ENCODE measurements around the gene CTTNBP2. TPM values are rescaled to one million over a fixed set of nuclear protein-coding genes. Genes with fewer than 3 reads are reported as not detected.
A peak's percentile ranks its signal among the peaks of the same experiment; 100 is the strongest.

Gene CTTNBP2
- total RNA-seq, 1 donor from 2014 or later: 36.9 TPM

- no peak for DNase-seq (ENCODE audit: extremely low spot score, unreplicated experiment)
- Mint-ChIP-seq H3K4me3 (peak overlapping the region; percentile 84), H3K36me3 (no peaks in the 10 kb centered on the region), H3K4me1 (ENCODE audit: unreplicated experiment) (peaks cover 38% of the 10 kb centered on the region), H3K9me3 (no peaks in the 10 kb centered on the region), H3K27me3 (peaks cover 10% of the 10 kb centered on the region), H3K27ac (peak overlapping the region; percentile 82)
- peak; percentile 75 for TF ChIP-seq CTCF (conservative IDR thresholded peaks at IDR 0.05)
Measured at GRCh38 chr7:117875566-117875965, 2.3 kb upstream of the CTTNBP2 start.

- no peak for DNase-seq (ENCODE audit: extremely low spot score, unreplicated experiment)
- Mint-ChIP-seq H3K27ac (peak overlapping the region; percentile 56), H3K4me3 (peak overlapping the region; percentile 88), H3K9me3 (no peaks in the 10 kb centered on the region), H3K36me3 (no peaks in the 10 kb centered on the region), H3K27me3 (peaks cover 10% of the 10 kb centered on the region), H3K4me1 (ENCODE audit: unreplicated experiment) (peaks cover 47% of the 10 kb centered on the region)
- no peak for TF ChIP-seq CTCF (conservative IDR thresholded peaks at IDR 0.05)
Measured at GRCh38 chr7:117874191-117874700, 1.0 kb upstream of the CTTNBP2 start.

- Mint-ChIP-seq H3K36me3 (no peaks in the 10 kb centered on the region), H3K27me3 (peaks cover 10% of the 10 kb centered on the region), H3K27ac (peak overlapping the region; percentile 80), H3K4me1 (ENCODE audit: unreplicated experiment) (peaks cover 59% of the 10 kb centered on the region), H3K4me3 (peak overlapping the region; percentile 92), H3K9me3 (no peaks in the 10 kb centered on the region)
- DNase-seq (ENCODE audit: extremely low spot score, unreplicated experiment): peak; percentile 73
- TF ChIP-seq CTCF (conservative IDR thresholded peaks at IDR 0.05): no peak
Measured at GRCh38 chr7:117872561-117873309, 506 bp downstream of the CTTNBP2 start.

- Mint-ChIP-seq H3K4me3 (peak overlapping the region; percentile 92), H3K27me3 (peaks cover 10% of the 10 kb centered on the region), H3K27ac (peak overlapping the region; percentile 80), H3K4me1 (ENCODE audit: unreplicated experiment) (peaks cover 63% of the 10 kb centered on the region), H3K9me3 (no peaks in the 10 kb centered on the region), H3K36me3 (no peaks in the 10 kb centered on the region)
- no peak for DNase-seq (ENCODE audit: extremely low spot score, unreplicated experiment)
- TF ChIP-seq CTCF (conservative IDR thresholded peaks at IDR 0.05): no peak
Measured at GRCh38 chr7:117871778-117872538, 1.3 kb downstream of the CTTNBP2 start.

- Mint-ChIP-seq H3K36me3 (no peaks in the 10 kb centered on the region), H3K4me3 (peak overlapping the region; percentile 92), H3K27ac (peak overlapping the region; percentile 80), H3K9me3 (no peaks in the 10 kb centered on the region), H3K4me1 (ENCODE audit: unreplicated experiment) (peaks cover 63% of the 10 kb centered on the region), H3K27me3 (peaks cover 10% of the 10 kb centered on the region)
- no peak for DNase-seq (ENCODE audit: extremely low spot score, unreplicated experiment)
- TF ChIP-seq CTCF (conservative IDR thresholded peaks at IDR 0.05): no peak
Measured at GRCh38 chr7:117871401-117871777, 1.9 kb downstream of the CTTNBP2 start.

All from type B pancreatic cell (in vitro differentiated cells).